Measurements from ENCODE around the gene DDX54.

The DDX54 gene

GRCh38 chr12:113115455-113116126 lies 69.7 kb downstream of the DDX54 start:
- intact Hi-C loops (cut with DNase I), result no loop called here
- peak in 1 of 42 donors; percentile 1 for DNase-seq

GRCh38 chr12:113114447-113115178 lies 70.7 kb downstream of the DDX54 start:
- intact Hi-C loops (cut with DNase I), result no loop called here

GRCh38 chr12:113113397-113113796 lies 71.9 kb downstream of the DDX54 start:
- intact Hi-C loops (cut with DNase I), result no loop called here
- no peak for DNase-seq

More at GRCh38 chr12:113114447-113115178, 70.7 kb downstream of the DDX54 start:
- no peak for DNase-seq

GRCh38 chr12:113112043-113112899 lies 73.0 kb downstream of the DDX54 start:
- no peak for DNase-seq
- intact Hi-C loops (cut with DNase I), result no loop called here

GRCh38 chr12:113111247-113111646 lies 74.0 kb downstream of the DDX54 start:
- intact Hi-C loops (cut with DNase I), result no loop called here
- no peak for DNase-seq

GRCh38 chr12:113109872-113110599 lies 75.2 kb downstream of the DDX54 start:
- peak in 1 of 42 donors; percentile 1 for DNase-seq
- intact Hi-C loops (cut with DNase I), result no loop called here

- intact Hi-C loops (cut with DNase I), result no loop called here
- DNase-seq, result peak in 1 of 42 donors; percentile 22
These were observed 75.9 kb downstream of the DDX54 start for GRCh38 chr12:113109360-113109759.

GRCh38 chr12:113108308-113108707 lies 77.0 kb downstream of the DDX54 start:
- intact Hi-C loops (cut with DNase I), result no loop called here
- no peak for DNase-seq

Measured in head of caudate nucleus (tissue), 42 donors.